HL-60 (cell line): ENCODE data around the gene CEP63.

Experiments
- DNase-seq, 2 experiments: peaks; one replicate each; pipeline ENCODE4 v3.0.0-alpha.2; 2010 to 2020; ENCODE audit warnings: low read depth in 1 of 2, low spot score in 1 of 2
- H3K27ac ChIP-seq: fragments of 250-450 bp; sonication (Bioruptor Pico); replicated peaks from 2 replicates; pipeline ENCODE4 v1.5.1; 2020; ENCODE audit warnings: mild to moderate bottlenecking, moderate library complexity
- H3K27me3 ChIP-seq: fragments of 250-450 bp; sonication (Bioruptor Pico); 2 replicates; pipeline ENCODE4 v1.5.1; 2021; ENCODE audit warnings: mild to moderate bottlenecking, moderate library complexity; ENCODE audit not compliant: insufficient read depth, poor library complexity, severe bottlenecking
- H3K4me3 ChIP-seq: replicated peaks from 2 replicates; pipeline ENCODE4 v1.5.1; 2011; ENCODE audit warnings: mild to moderate bottlenecking, control low read depth, low read length; ENCODE audit not compliant: insufficient read depth
- CTCF ChIP-seq: IDR thresholded peaks from one replicate; pipeline ENCODE4 v1.5.1; 2011; ENCODE audit warnings: low read length, control low read depth, inconsistent platforms; ENCODE audit not compliant: insufficient read depth
- GABPA ChIP-seq: IDR thresholded peaks from 2 replicates; pipeline ENCODE4 v1.6.1; 2012; ENCODE audit warnings: low read depth
- POLR2AphosphoS5 ChIP-seq: IDR thresholded peaks from 2 replicates; pipeline ENCODE4 v1.6.1; 2012; ENCODE audit warnings: low read depth
- REST ChIP-seq: IDR thresholded peaks from 2 replicates; pipeline ENCODE4 v1.6.1; 2012; ENCODE audit warnings: low read depth; ENCODE audit not compliant: insufficient replicate concordance
- SPI1 ChIP-seq: IDR thresholded peaks from 2 replicates; pipeline ENCODE4 v1.6.1; 2012; ENCODE audit warnings: low read depth, mild to moderate bottlenecking, borderline replicate concordance

The CEP63 gene

GRCh38 chr3:134617608-134618477, 132.0 kb downstream of the CEP63 start:
- no peak overlapping the region for H3K4me3 ChIP-seq
- DNase-seq: no peak
- H3K27ac ChIP-seq: no peak overlapping the region
- H3K27me3 ChIP-seq: no peaks in the 10 kb centered on the region
- TF ChIP-seq GABPA: no peak
- no peak for TF ChIP-seq SPI1
- TF ChIP-seq CTCF: no peak
- TF ChIP-seq REST: no peak
- no peak for TF ChIP-seq POLR2AphosphoS5

- no peak overlapping the region for H3K4me3 ChIP-seq
- TF ChIP-seq SPI1 (no peak), CTCF (no peak), GABPA (no peak), POLR2AphosphoS5 (no peak), REST (no peak)
Observed at GRCh38 chr3:134618478-134619300, 132.8 kb downstream of the CEP63 start.

GRCh38 chr3:134619301-134619615, 133.4 kb downstream of the CEP63 start:
- no peaks in the 10 kb centered on the region for H3K27me3 ChIP-seq
- TF ChIP-seq SPI1 (no peak), REST (no peak), POLR2AphosphoS5 (no peak), CTCF (no peak), GABPA (no peak)
- H3K27ac ChIP-seq: no peak overlapping the region
- DNase-seq: no peak
- H3K4me3 ChIP-seq: no peak overlapping the region

More at GRCh38 chr3:134618478-134619300, 132.8 kb downstream of the CEP63 start:
- no peak for DNase-seq
- Histone ChIP-seq H3K27me3 (no peaks in the 10 kb centered on the region), H3K27ac (no peak overlapping the region)
